ENCODE results near the gene PIK3R1.

DNA sequence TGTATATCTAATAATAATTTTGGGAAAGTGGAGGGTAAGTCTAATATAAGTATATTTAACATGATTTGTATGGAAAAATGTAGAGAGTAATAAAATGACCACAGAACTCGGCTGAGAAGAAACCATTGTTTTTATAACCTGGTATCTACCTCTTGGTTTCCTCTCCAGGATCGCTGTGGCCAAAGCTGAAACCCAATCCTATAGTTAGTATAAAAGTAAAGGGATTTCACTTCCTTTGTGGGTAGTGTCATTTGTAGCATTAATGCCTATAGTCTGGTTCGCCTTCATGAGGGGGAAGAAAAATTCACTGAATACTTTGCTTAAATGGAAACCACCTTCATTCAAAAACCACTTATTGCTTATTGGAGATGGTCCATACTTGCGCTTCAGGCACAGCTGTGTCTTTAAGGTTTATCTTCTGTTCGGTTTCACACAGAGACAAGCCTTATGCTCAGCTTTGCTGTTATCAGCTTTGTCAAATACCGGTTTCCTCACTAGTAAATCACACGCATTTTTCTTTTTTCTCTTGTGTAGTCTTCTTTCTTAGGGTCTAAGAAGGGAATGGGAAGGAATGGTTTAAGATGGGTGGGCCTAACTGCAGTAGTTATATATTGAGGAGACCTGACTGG lies 12.1 kb downstream of the PIK3R1 start:
- TF ChIP-seq, protein P1, sequence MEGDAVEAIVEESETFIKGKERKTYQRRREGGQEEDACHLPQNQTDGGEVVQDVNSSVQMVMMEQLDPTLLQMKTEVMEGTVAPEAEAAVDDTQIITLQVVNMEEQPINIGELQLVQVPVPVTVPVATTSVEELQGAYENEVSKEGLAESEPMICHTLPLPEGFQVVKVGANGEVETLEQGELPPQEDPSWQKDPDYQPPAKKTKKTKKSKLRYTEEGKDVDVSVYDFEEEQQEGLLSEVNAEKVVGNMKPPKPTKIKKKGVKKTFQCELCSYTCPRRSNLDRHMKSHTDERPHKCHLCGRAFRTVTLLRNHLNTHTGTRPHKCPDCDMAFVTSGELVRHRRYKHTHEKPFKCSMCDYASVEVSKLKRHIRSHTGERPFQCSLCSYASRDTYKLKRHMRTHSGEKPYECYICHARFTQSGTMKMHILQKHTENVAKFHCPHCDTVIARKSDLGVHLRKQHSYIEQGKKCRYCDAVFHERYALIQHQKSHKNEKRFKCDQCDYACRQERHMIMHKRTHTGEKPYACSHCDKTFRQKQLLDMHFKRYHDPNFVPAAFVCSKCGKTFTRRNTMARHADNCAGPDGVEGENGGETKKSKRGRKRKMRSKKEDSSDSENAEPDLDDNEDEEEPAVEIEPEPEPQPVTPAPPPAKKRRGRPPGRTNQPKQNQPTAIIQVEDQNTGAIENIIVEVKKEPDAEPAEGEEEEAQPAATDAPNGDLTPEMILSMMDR (IDR thresholded peaks at IDR 0.05 in 8 of 11, conservative IDR thresholded peaks at IDR 0.05 in 3 of 11): no peak
- TF ChIP-seq POLR2AphosphoS5 (IDR thresholded peaks at IDR 0.05) (no peak), POLR2A (IDR thresholded peaks at IDR 0.05) (no peak)
